H1 (cell line): ENCODE results near the gene PSMD6.

Experiments
- CTCF ChIP-seq, 3 experiments: IDR thresholded peaks; 1 replicate in 2 of 3; 2 replicates in 1 of 3; pipeline versions ENCODE4 v1.5.1 to v1.6.1; 2011; ENCODE audit warnings: low read length in 3 of 3, mild to moderate bottlenecking in 3 of 3, inconsistent platforms in 2 of 3, low read depth in 1 of 3, moderate library complexity in 1 of 3; ENCODE audit not compliant: insufficient read depth in 1 of 3; ENCODE audit errors: control extremely low read depth in 1 of 3
- EP300 ChIP-seq, 2 experiments: IDR thresholded peaks; 1 replicate in 1 of 2; 2 replicates in 1 of 2; pipeline ENCODE4 v1.6.1; 2011 to 2012; ENCODE audit warnings: low read depth in 2 of 2, low read length in 2 of 2, mild to moderate bottlenecking in 2 of 2, borderline replicate concordance in 1 of 2, inconsistent platforms in 1 of 2, moderate library complexity in 1 of 2
- HDAC6 ChIP-seq: IDR thresholded peaks from one replicate; pipeline ENCODE4 v1.7.1; 2012; ENCODE audit warnings: low read depth, mild to moderate bottlenecking, inconsistent platforms, low read length, moderate library complexity
- KDM5A ChIP-seq: fragments of 200-600 bp; IDR thresholded peaks from 2 replicates; pipeline ENCODE4 v1.7.1; 2012; ENCODE audit warnings: mild to moderate bottlenecking, low read length, inconsistent platforms, mixed read lengths
- MAFK ChIP-seq: IDR thresholded peaks from 2 replicates; pipeline ENCODE4 v1.6.1; 2012; ENCODE audit warnings: low read depth, mild to moderate bottlenecking, improper control_type of control experiment, low read length
- POLR2A ChIP-seq, 2 experiments: IDR thresholded peaks; 1 replicate in 1 of 2; 2 replicates in 1 of 2; pipeline ENCODE4 v1.6.1; 2011; ENCODE audit warnings: low read depth in 2 of 2, low read length in 2 of 2, mild to moderate bottlenecking in 2 of 2; ENCODE audit errors: control extremely low read depth in 1 of 2

GRCh38 chr3:63993653-63994079, 29.6 kb downstream of the PSMD6 start:
- no peak for TF ChIP-seq EP300 (IDR thresholded peaks at IDR 0.05; ENCODE audit: borderline replicate concordance in 1 of 2, low read depth in 2 of 2, low read length in 2 of 2)
- TF ChIP-seq MAFK, result no peak
- TF ChIP-seq POLR2A (IDR thresholded peaks at IDR 0.05; ENCODE audit: control extremely low read depth in 1 of 2, low read depth in 2 of 2, low read length in 2 of 2), result no peak
- no peak for TF ChIP-seq HDAC6
- no peak for TF ChIP-seq KDM5A
- TF ChIP-seq CTCF (IDR thresholded peaks at IDR 0.05; ENCODE audit: control extremely low read depth in 1 of 3, insufficient read depth in 1 of 3, low read depth in 1 of 3, low read length in 3 of 3), result peak; percentile 80 to 95 (median 90)
